Measurements from ENCODE around the gene MEIOB. TPM values are rescaled to one million over a fixed set of nuclear protein-coding genes. Genes with fewer than 3 reads are reported as not detected.

The MEIOB gene
- total RNA-seq, 2 experiments from 2014 or later = not detected

GRCh38 chr16:1825381-1825863 lies 46.5 kb downstream of the MEIOB start:
- no peak for ATAC-seq (ENCODE audit: low read depth)

GRCh38 chr16:1823821-1824220 lies 48.1 kb downstream of the MEIOB start:
- H3K4me1 Mint-ChIP-seq = peaks cover 10% of the 10 kb centered on the region
- H3K27ac Mint-ChIP-seq = no peak overlapping the region
- POLR2A ChIA-PET = no interaction called here
- ATAC-seq (ENCODE audit: low read depth) (no peak), DNase-seq (no peak)
- H3K27me3 Mint-ChIP-seq = no peaks in the 10 kb centered on the region
- H3K9me3 Mint-ChIP-seq = no peaks in the 10 kb centered on the region
- H3K4me3 Mint-ChIP-seq = no peak overlapping the region
- H3K36me3 Mint-ChIP-seq = peaks cover 2% of the 10 kb centered on the region

More at GRCh38 chr16:1825381-1825863, 46.5 kb downstream of the MEIOB start:
- peak overlapping the region; percentile 60 for H3K27ac Mint-ChIP-seq
- no peaks in the 10 kb centered on the region for H3K27me3 Mint-ChIP-seq
- H3K9me3 Mint-ChIP-seq = no peaks in the 10 kb centered on the region
- peaks cover 18% of the 10 kb centered on the region for H3K4me1 Mint-ChIP-seq
- H3K36me3 Mint-ChIP-seq = peaks cover 1% of the 10 kb centered on the region
- DNase-seq = peak; percentile 21
- H3K4me3 Mint-ChIP-seq = peak overlapping the region; percentile 81
- POLR2A ChIA-PET = interaction anchor here (0.5 to 2.6 kb wide), 4 partner anchors 43 to 328 kb away, joined by 3 to 15 read pairs (median 3); partner anchors contain the start of genes NUBP2 and SPSB3

GRCh38 chr16:1822801-1823200 lies 49.2 kb downstream of the MEIOB start:
- POLR2A ChIA-PET = no interaction called here
- ATAC-seq (ENCODE audit: low read depth) (no peak), DNase-seq (no peak)
- peaks cover 9% of the 10 kb centered on the region for H3K4me1 Mint-ChIP-seq
- no peaks in the 10 kb centered on the region for H3K27me3 Mint-ChIP-seq
- H3K27ac Mint-ChIP-seq = no peak overlapping the region
- H3K36me3 Mint-ChIP-seq = peaks cover 2% of the 10 kb centered on the region
- H3K4me3 Mint-ChIP-seq = no peak overlapping the region
- no peaks in the 10 kb centered on the region for H3K9me3 Mint-ChIP-seq

DNA sequence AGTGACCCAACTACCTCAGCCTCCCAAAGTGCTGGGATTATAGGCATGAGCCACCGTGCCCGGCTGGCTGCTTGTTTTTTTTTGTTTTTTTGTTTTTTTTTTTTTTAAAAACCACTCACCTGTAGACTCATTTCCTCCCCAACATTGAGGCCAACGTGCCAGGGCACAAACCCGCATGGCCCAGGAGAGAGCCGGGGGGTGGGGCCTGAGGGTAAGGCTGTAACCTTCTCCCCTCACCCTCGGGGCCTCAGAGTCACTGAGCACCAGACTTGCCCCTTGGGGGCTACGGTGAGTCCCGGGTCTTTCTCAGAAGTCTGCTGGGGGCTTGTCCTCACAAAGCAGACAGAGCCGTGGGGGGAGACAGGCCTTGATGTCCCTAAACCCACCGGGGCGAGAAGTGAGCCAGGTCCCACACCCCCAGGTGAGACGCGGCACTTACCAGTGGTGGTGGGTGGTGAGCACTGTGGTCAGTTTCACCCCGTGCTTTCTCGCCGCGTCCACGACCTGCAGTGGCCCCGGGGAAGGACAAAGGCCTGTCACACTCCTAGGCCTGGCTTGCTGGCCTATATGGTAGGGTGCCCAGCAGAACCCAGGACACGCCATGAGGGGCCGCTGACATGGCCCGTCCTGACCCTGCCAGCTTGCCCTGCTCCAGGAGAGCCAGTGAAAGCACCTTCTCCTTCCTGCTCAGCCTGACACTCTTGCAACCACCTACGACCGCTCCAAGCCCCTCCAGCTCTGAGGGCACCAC lies 49.9 kb downstream of the MEIOB start:
- ATAC-seq (ENCODE audit: low read depth) = no peak
- POLR2A ChIA-PET = no interaction called here
- no peak for DNase-seq
- Mint-ChIP-seq H3K27ac (no peak overlapping the region), H3K4me3 (no peak overlapping the region), H3K9me3 (no peaks in the 10 kb centered on the region), H3K4me1 (peaks cover 6% of the 10 kb centered on the region), H3K36me3 (peaks cover 2% of the 10 kb centered on the region), H3K27me3 (no peaks in the 10 kb centered on the region)

DNA sequence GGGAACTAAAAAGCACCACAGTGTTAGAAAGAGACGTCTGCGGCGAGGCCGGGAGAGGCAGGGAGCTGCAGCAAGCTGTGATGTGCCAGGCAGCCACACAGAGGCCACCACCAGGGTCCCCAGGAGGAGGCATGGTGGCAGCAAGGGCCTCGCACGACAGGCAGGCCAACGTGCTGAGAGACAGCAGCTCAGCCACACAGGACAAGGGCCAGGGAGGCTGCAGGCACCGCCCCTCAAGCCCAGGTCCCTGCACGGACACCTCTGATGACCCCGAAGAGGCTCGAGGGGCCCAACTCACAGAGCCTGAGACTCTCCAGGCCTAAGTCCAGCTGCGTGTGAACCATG lies 51.0 kb downstream of the MEIOB start:
- Mint-ChIP-seq H3K36me3 (peaks cover 2% of the 10 kb centered on the region), H3K4me1 (peaks cover 6% of the 10 kb centered on the region), H3K9me3 (no peaks in the 10 kb centered on the region), H3K27ac (no peak overlapping the region), H3K4me3 (no peak overlapping the region), H3K27me3 (no peaks in the 10 kb centered on the region)
- ATAC-seq (ENCODE audit: low read depth) = no peak
- POLR2A ChIA-PET = no interaction called here
- DNase-seq = no peak

DNA sequence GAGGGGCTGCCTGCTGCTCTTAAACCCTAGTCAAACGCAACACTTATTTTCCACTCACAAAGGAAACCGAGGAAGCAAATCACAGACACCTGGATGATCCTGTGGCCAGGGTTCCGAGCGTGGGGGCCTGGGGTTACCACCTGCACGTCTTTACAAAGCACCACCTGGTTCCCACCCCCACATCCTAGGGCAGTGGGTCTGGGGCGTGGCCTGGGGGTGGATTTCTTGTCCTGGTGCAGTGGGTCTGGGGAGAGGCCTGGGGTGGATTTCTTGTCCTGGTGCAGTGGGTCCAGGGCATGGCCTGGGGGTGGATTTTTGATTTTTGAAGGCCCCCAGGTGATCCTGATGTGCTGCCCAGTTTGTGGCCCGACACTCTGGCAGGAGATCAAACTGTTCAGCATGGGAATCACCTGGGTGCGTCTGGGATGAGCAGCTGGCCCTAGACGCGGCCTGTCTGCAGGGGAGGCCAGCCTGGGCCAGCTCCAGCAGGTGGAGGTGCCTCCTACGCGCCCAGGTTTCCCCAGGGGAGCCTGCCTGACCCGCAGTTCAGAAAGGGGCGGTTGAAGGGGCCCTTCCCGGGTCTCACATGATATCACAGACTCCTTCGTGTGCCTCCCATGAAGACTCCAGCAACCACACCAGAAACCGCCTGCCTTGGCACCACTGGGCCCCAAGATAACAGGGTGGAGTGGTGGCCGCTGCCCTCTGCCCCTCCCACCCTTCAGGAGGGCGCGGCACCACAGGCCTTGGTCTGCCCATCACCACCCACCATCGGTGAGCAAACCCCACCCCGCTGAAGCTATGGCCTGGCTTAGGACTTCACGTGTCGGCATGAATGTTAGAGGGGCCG lies 51.6 kb downstream of the MEIOB start:
- Mint-ChIP-seq H3K27me3 (no peaks in the 10 kb centered on the region), H3K36me3 (peaks cover 2% of the 10 kb centered on the region), H3K4me1 (peaks cover 3% of the 10 kb centered on the region), H3K27ac (no peak overlapping the region), H3K9me3 (no peaks in the 10 kb centered on the region), H3K4me3 (no peak overlapping the region)
- DNase-seq (no peak), ATAC-seq (ENCODE audit: low read depth) (no peak)
- POLR2A ChIA-PET = no interaction called here

GRCh38 chr16:1819611-1820010 lies 52.4 kb downstream of the MEIOB start:
- peak overlapping the region; percentile 13 for H3K27ac Mint-ChIP-seq
- DNase-seq (no peak), ATAC-seq (ENCODE audit: low read depth) (no peak)
- peaks cover 2% of the 10 kb centered on the region for H3K36me3 Mint-ChIP-seq
- peaks cover under 1% of the 10 kb centered on the region for H3K4me1 Mint-ChIP-seq
- no peaks in the 10 kb centered on the region for H3K27me3 Mint-ChIP-seq
- POLR2A ChIA-PET = no interaction called here
- no peak overlapping the region for H3K4me3 Mint-ChIP-seq
- no peaks in the 10 kb centered on the region for H3K9me3 Mint-ChIP-seq

- Mint-ChIP-seq H3K9me3 (no peaks in the 10 kb centered on the region), H3K27ac (peak overlapping the region; percentile 13), H3K4me3 (no peak overlapping the region), H3K27me3 (no peaks in the 10 kb centered on the region), H3K4me1 (no peaks in the 10 kb centered on the region), H3K36me3 (peaks cover 2% of the 10 kb centered on the region)
- POLR2A ChIA-PET = no interaction called here
- ATAC-seq (ENCODE audit: low read depth) (no peak), DNase-seq (no peak)
These were observed 53.0 kb downstream of the MEIOB start for GRCh38 chr16:1818873-1819525.

- H3K4me1 Mint-ChIP-seq = no peaks in the 10 kb centered on the region
- H3K4me3 Mint-ChIP-seq = no peak overlapping the region
- no peaks in the 10 kb centered on the region for H3K9me3 Mint-ChIP-seq
- ATAC-seq (ENCODE audit: low read depth) (peak; percentile 18), DNase-seq (no peak)
- H3K36me3 Mint-ChIP-seq = peaks cover 2% of the 10 kb centered on the region
- POLR2A ChIA-PET = no interaction called here
- no peaks in the 10 kb centered on the region for H3K27me3 Mint-ChIP-seq
- no peak overlapping the region for H3K27ac Mint-ChIP-seq
These were observed 53.6 kb downstream of the MEIOB start for GRCh38 chr16:1818204-1818872.

DNA sequence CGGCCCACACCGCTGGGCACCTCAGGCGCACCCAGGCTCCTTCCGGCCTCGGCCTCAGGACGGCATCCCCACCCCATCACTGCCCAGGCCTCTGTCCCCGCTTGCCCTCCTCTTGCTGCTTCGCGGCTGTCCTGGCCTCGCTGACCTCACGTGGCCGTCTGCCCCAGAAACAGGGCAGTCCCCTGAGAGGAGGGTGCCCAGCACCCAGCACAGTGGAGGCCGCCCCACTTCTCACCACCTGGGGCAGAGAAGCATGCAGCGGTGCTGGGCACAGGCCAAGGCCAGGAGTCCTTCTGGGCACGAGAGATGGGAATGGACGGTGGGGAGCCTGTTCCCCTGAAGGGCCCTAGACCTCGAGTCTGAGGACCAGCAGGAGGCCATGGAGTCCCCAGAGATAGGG lies 54.2 kb downstream of the MEIOB start:
- DNase-seq = no peak
- POLR2A ChIA-PET = no interaction called here
- H3K4me3 Mint-ChIP-seq = no peak overlapping the region
- H3K27ac Mint-ChIP-seq = no peak overlapping the region
- H3K27me3 Mint-ChIP-seq = no peaks in the 10 kb centered on the region
- no peaks in the 10 kb centered on the region for H3K4me1 Mint-ChIP-seq
- H3K36me3 Mint-ChIP-seq = peaks cover 2% of the 10 kb centered on the region
- no peak for ATAC-seq (ENCODE audit: low read depth)
- no peaks in the 10 kb centered on the region for H3K9me3 Mint-ChIP-seq

GRCh38 chr16:1817276-1817589 lies 54.7 kb downstream of the MEIOB start:
- no peak overlapping the region for H3K4me3 Mint-ChIP-seq
- H3K27me3 Mint-ChIP-seq = no peaks in the 10 kb centered on the region
- no peaks in the 10 kb centered on the region for H3K9me3 Mint-ChIP-seq
- ATAC-seq (ENCODE audit: low read depth) (no peak), DNase-seq (no peak)
- POLR2A ChIA-PET = no interaction called here
- H3K27ac Mint-ChIP-seq = no peak overlapping the region
- no peaks in the 10 kb centered on the region for H3K4me1 Mint-ChIP-seq
- peaks cover 2% of the 10 kb centered on the region for H3K36me3 Mint-ChIP-seq

- no peaks in the 10 kb centered on the region for H3K9me3 Mint-ChIP-seq
- H3K4me1 Mint-ChIP-seq = no peaks in the 10 kb centered on the region
- H3K27ac Mint-ChIP-seq = no peak overlapping the region
- no peaks in the 10 kb centered on the region for H3K27me3 Mint-ChIP-seq
- ATAC-seq (ENCODE audit: low read depth) = no peak
- POLR2A ChIA-PET = no interaction called here
- no peak for DNase-seq
- H3K4me3 Mint-ChIP-seq = no peak overlapping the region
- peaks cover 2% of the 10 kb centered on the region for H3K36me3 Mint-ChIP-seq
These were observed 55.3 kb downstream of the MEIOB start for GRCh38 chr16:1816396-1817275.

All from activated naive CD8-positive, alpha-beta T cell treated with anti-CD3 and anti-CD28 coated beads, Interleukin-2, amount 10 ng/mL, durations not matched to agents 7 days and 5 days (primary cell).